ENCODE data around the gene GNAI2.
"Not testable (repeated sequence)": the region's sequence is repeated elsewhere in the genome, so short reads cannot be mapped to it uniquely, and the experiment has no call there.

GNAI2 gene

DNA sequence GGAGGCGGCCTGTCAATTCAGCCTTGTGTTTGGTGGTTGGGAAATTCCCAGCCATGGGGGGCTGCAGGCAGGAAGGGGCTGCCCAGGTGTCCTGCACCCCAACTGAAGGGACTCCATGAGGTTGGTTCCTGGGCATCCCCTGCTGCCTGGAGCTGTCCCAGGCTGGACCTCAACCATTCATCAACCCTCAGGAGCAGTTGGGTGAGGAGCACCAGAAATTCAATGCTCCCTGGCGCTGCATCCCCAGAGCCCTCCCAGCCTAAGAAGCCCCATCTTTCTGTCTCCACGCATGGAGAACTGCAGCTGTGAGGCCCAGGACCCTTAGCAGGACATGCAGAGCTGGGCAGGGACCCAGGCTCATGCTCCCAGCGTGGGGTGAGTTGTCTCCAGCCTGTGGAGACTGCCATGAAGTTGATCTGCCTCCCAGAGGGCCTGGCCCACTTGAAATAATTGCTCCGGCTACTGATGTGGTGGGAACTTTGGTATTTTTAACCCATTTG is 25.0 kb downstream of the GNAI2 start:
- no peak for TF ChIP-seq CTCF (IDR thresholded peaks at IDR 0.05; ENCODE audit: borderline replicate concordance, insufficient read depth, low read depth, low read length)
- no peak overlapping the region for H3K4me3 ChIP-seq (ENCODE audit: low read depth, low read length)

GRCh38 chr3:50261505-50261904 is 25.5 kb downstream of the GNAI2 start:
- no peak overlapping the region for H3K4me3 ChIP-seq (ENCODE audit: low read depth, low read length)
- no peak for TF ChIP-seq CTCF (IDR thresholded peaks at IDR 0.05; ENCODE audit: borderline replicate concordance, insufficient read depth, low read depth, low read length)

GRCh38 chr3:50262200-50262599 is 26.2 kb downstream of the GNAI2 start:
- not testable (repeated sequence) for H3K4me3 ChIP-seq (ENCODE audit: low read depth, low read length)

GRCh38 chr3:50262778-50263177 is 26.8 kb downstream of the GNAI2 start:
- TF ChIP-seq CTCF (IDR thresholded peaks at IDR 0.05; ENCODE audit: borderline replicate concordance, insufficient read depth, low read depth, low read length), result no peak
- H3K4me3 ChIP-seq (ENCODE audit: low read depth, low read length), result no peak overlapping the region

DNA sequence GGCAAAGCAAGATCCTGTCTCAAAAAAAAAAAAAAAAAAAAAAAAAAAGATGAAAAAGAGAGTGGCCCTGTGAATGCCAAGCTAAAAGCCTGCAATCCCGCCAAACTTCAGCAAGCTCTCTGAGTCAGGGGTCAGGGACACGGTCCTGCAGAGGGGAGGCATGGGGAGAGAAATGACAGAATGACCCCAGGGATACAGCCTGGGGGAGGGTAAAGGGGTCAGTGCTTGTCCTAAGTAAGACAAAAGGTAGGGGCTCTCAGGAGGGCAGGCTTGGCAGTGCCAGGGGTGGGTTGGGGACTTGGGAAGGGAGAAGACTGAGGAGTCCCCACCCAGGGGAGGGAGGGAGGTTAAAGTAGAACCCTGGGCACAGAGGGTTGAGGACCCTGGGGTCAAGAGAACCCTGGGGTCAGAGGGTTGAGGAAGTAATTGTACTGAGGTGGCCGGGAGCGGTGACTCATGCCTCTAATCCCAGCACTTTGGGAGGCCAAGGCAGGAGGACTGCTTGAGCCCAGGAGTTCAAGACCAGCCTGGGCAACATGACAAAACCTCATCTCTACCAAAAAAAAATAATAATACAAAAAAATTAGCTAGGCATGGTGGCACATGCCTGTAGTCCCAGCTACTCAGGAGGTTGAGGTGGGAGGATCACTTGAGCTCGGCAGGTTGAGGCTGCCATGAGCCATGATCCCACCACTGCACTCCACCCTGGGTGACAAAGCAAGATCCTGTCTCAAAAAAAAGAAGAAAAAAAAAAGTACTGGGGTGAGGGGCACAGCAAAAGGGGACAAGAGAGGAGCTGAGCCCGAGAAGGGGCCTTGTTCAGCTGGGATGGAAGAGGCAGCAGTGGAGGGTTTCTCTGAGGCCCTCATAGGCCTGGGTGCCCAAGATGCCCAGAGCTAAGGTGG is 27.7 kb downstream of the GNAI2 start:
- H3K4me3 ChIP-seq (ENCODE audit: low read depth, low read length), result no peak overlapping the region
- TF ChIP-seq CTCF (IDR thresholded peaks at IDR 0.05; ENCODE audit: borderline replicate concordance, insufficient read depth, low read depth, low read length), result no peak

DNA sequence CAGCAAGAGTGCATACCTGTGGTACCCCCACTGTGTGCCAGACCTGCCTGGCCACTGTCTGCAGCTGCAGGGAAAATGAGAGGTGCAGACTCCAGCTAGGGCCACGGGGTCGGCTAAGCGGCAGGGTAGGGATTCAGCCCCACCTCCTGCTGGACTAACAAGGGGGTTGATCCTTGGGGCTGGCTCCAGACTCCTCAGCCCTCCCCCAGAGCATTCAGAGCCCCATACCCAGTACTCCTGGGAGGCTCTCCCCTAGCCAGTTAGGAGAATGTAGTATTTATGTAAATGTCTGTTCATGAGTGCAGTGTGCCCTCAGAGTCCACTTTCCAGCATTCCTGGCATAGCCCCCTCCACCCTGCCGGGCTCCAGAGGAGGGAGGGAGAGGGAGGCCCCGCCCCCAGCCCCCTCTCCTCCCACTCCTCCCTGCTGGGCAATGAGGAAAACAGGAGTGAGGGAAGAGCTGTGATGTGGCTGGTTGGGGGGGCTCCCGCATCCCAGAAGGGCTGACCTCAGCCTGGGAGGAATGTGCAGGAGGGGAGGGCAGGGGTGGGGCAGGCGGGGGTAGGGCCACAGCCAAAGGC is 28.5 kb downstream of the GNAI2 start:
- H3K4me3 ChIP-seq (ENCODE audit: low read depth, low read length), result no peak overlapping the region
- no peak for TF ChIP-seq CTCF (IDR thresholded peaks at IDR 0.05; ENCODE audit: borderline replicate concordance, insufficient read depth, low read depth, low read length)

DNA sequence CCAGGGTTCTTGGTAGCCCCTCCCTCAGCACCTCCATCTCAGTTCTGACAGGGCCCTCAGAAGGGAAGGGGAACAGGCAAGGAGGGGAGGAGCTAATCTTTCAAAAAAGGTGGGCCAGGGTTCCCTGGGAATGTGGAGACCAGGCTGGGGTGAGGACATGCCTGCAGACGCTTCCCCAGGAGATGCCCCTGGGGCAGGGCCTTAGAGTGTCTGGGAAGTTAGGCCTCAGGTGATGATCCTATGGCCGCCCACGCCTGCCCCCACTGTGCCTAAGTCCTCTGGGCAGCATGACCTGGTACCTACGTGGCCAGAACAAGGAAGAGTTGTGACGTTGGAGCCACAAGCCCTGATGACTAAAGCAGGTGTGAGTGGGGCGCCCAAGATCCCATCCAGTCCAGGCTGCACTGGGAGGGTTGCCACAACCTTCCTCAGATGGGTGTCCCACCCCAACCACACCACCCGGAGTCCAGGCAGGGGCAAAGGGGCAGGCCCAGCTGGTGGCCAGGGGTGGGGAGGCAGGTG is 29.0 kb downstream of the GNAI2 start:
- TF ChIP-seq CTCF (IDR thresholded peaks at IDR 0.05; ENCODE audit: borderline replicate concordance, insufficient read depth, low read depth, low read length), result no peak
- H3K4me3 ChIP-seq (ENCODE audit: low read depth, low read length), result no peak overlapping the region

Data from GM12875 (cell line).